PFSK-1 (cell line): ENCODE results near the gene KCNE4.

ENCODE experiments used
- FOXP2 ChIP-seq: optimal IDR thresholded peaks from 2 replicates; pipeline ENCODE3; 2011; ENCODE audit warnings: borderline replicate concordance, control low read depth, inconsistent platforms; ENCODE audit not compliant: insufficient read depth; ENCODE audit errors: extremely low read length, extremely low read depth
- POLR2AphosphoS5 ChIP-seq: IDR thresholded peaks from 2 replicates; pipeline ENCODE4 v1.6.1; 2012; ENCODE audit warnings: low read depth, mild to moderate bottlenecking, control low read depth, low read length, moderate library complexity
- SIN3A ChIP-seq: IDR thresholded peaks from 2 replicates; pipeline ENCODE4 v1.6.1; 2012; ENCODE audit warnings: mild to moderate bottlenecking, low read length, moderate library complexity, borderline replicate concordance; ENCODE audit not compliant: insufficient read depth
- TAF1 ChIP-seq: IDR thresholded peaks from 2 replicates; pipeline ENCODE4 v1.6.1; 2012; ENCODE audit warnings: low read length, control low read depth, borderline replicate concordance; ENCODE audit not compliant: insufficient read depth
- TF ChIP-seq, protein P1 (sequence below), 2 experiments: IDR thresholded peaks; 2 replicates each; pipeline versions ENCODE4 v1.6.1 to v1.8.0; 2011 to 2012; ENCODE audit warnings: low read depth in 2 of 2, low read length in 2 of 2, control low read depth in 1 of 2, inconsistent platforms in 1 of 2, mild to moderate bottlenecking in 1 of 2, moderate library complexity in 1 of 2; ENCODE audit not compliant: insufficient read depth in 1 of 2

Gene KCNE4

DNA sequence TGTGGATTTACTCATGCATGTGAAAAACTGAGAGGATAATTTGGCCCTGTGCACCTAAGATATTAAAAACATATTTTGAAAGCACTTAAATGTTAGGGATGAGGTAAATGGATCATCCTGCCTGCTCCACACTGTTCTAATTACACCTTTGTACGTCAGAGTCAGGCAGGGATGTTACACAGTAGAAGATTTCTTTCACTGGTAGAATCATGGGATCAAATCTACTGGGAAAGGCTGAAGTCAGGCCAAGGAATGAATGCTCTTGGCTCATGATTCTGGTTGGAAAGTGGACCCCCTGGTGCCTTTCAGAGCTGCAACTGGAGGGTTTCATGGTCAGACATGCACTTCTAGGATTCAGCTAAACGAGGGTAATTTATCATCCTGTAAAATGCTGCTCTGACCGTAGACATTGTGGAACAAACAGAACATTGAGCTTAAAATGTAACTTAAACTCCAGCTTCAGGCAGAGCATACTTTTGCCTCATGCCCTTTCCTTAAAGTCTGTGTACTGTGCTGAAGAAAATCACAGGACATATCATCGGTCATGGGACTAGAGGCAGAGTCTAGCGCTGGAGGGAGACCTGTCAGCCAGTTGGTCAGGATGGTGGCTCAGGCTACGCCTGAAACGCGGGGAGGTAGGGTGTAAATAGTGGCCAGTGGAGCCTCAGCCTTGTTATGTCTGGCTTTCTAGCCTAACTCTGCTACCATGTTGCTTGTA is 4.9 kb downstream of the KCNE4 start:
- no peak for TF ChIP-seq POLR2AphosphoS5

GRCh38 chr2:223057569-223057968 is 5.6 kb downstream of the KCNE4 start:
- TF ChIP-seq SIN3A (no peak), TAF1 (no peak), FOXP2 (no peak), POLR2AphosphoS5 (no peak)
- TF ChIP-seq, protein P1, sequence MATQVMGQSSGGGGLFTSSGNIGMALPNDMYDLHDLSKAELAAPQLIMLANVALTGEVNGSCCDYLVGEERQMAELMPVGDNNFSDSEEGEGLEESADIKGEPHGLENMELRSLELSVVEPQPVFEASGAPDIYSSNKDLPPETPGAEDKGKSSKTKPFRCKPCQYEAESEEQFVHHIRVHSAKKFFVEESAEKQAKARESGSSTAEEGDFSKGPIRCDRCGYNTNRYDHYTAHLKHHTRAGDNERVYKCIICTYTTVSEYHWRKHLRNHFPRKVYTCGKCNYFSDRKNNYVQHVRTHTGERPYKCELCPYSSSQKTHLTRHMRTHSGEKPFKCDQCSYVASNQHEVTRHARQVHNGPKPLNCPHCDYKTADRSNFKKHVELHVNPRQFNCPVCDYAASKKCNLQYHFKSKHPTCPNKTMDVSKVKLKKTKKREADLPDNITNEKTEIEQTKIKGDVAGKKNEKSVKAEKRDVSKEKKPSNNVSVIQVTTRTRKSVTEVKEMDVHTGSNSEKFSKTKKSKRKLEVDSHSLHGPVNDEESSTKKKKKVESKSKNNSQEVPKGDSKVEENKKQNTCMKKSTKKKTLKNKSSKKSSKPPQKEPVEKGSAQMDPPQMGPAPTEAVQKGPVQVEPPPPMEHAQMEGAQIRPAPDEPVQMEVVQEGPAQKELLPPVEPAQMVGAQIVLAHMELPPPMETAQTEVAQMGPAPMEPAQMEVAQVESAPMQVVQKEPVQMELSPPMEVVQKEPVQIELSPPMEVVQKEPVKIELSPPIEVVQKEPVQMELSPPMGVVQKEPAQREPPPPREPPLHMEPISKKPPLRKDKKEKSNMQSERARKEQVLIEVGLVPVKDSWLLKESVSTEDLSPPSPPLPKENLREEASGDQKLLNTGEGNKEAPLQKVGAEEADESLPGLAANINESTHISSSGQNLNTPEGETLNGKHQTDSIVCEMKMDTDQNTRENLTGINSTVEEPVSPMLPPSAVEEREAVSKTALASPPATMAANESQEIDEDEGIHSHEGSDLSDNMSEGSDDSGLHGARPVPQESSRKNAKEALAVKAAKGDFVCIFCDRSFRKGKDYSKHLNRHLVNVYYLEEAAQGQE (IDR thresholded peaks at IDR 0.05; ENCODE audit: insufficient read depth in 1 of 2, low read depth in 2 of 2, low read length in 2 of 2) = no peak

DNA sequence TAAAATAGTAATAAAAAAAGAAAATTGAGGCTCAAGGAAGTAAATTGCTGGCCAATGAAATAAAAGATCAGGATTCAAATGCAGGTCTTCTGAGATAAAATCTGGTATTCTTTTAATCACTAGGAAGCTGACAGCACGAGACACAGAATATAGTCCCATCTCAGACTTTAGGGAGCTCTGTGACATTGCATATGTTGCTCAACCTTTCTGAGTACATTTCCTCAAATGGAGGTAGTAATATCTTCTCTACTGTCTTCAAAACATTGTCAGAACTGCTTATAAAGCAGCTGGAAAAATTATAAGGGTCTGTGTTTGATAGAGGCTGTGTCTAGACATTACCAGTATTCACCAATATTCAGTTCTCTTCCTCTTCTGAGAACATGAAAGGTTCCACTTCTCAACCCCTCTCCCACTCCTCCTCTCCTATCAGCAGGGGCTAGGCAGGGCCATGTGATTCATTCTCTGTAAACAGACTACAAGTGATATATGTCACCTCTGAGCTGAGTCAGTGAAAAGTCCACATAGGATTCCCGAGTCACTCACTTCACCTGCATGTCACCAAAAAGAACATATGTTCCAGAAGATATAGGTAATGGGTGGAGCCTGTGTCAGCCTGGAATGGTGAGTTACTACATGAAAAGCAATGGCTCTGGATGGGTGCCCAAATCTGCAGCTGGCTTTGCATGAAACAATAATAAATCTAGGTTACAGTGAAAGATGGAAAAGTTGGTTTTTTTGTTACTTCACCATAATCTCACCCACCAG is 7.1 kb downstream of the KCNE4 start:
- TF ChIP-seq SIN3A (no peak), TAF1 (no peak), FOXP2 (no peak), POLR2AphosphoS5 (no peak)
- TF ChIP-seq, protein P1 (IDR thresholded peaks at IDR 0.05; ENCODE audit: insufficient read depth in 1 of 2, low read depth in 2 of 2, low read length in 2 of 2) = no peak

DNA sequence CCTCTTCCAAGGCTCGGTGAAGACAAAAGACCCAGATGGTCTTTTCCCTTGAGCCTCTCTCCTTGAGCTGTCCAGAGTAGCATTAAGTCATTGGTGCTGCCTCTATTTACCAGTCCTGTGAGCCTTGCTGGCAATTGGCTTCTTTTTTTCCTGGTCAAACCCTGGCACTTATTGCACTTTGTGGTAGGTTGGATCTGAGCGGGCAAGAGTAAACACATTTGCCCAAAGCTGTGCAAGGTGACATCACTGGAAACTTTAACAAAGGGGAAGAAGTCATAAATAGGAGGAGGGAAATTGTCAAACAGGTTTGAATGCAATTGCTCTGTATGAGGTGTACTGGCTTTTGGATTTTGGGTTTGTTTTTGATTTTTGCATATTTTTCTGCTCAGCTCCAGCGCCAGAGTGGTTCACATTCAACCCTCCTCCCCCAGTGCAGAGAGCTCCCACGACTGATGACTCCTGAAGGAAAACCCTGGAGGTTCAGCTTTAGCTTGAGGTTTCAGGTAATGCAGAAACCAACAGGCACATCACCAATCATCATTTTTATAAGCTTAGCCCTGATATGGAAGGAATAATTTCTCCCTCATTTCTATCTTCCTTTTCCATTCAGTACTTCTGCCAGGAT is 8.3 kb downstream of the KCNE4 start:
- TF ChIP-seq SIN3A = no peak
- TF ChIP-seq POLR2AphosphoS5 = no peak
- TF ChIP-seq TAF1 = no peak
- no peak for TF ChIP-seq FOXP2
- TF ChIP-seq, protein P1 (IDR thresholded peaks at IDR 0.05; ENCODE audit: insufficient read depth in 1 of 2, low read depth in 2 of 2, low read length in 2 of 2) = no peak

DNA sequence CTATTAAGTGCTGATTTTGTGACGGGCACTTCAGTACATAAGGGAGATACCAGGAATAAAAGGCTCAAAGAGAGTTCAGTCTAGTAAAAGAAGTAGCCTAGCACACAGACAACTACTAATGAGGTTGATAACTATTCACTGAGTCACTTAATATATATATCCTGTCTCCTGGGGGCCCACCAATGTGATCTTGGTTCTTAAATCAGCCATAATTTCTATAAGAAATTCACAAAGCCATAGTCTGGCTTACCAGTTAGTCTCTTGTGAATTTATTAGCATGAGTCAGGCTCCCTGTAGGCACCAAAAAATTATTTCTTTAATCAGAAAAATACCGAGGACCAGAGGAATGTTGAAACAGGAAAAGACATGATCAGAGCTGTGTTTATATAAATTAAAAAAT is 10.4 kb downstream of the KCNE4 start:
- TF ChIP-seq, protein P1 (IDR thresholded peaks at IDR 0.05; ENCODE audit: insufficient read depth in 1 of 2, low read depth in 2 of 2, low read length in 2 of 2) = no peak
- TF ChIP-seq POLR2AphosphoS5 = no peak
- TF ChIP-seq TAF1 = no peak
- TF ChIP-seq SIN3A = no peak
- TF ChIP-seq FOXP2 = no peak
